Tibial nerve (tissue), 4 donors: ENCODE measurements around the gene GOLPH3. TPM values are rescaled to one million over a fixed set of nuclear protein-coding genes. Genes with fewer than 3 reads are reported as not detected.

Experiments
- DNase-seq, 2 donors: peaks; one replicate each; pipeline ENCODE4 v3.0.0-alpha.2; 2019; ENCODE audit warnings: low spot score in 2 of 2
- H3K27ac ChIP-seq, 4 donors: fragments of 200-600 bp; sonication (generic) in 3 of 4; one replicate each; pipeline ENCODE4 v1.5.1; 2017 to 2019; ENCODE audit warnings: mild to moderate bottlenecking in 1 of 4
- H3K27me3 ChIP-seq, 2 donors: fragments of 200-600 bp; sonication (generic) in 1 of 2; one replicate each; pipeline versions ENCODE4 v1.5.1 to v1.6.0; 2017 to 2019
- H3K36me3 ChIP-seq, 3 donors: fragments of 200-600 bp; sonication (generic); one replicate each; pipeline ENCODE4 v1.5.1; 2018 to 2019
- H3K4me1 ChIP-seq, 4 donors: fragments of 200-600 bp; sonication (generic) in 3 of 4; one replicate each; pipeline ENCODE4 v1.5.1; 2017 to 2019
- H3K4me3 ChIP-seq, 4 donors: fragments of 200-600 bp; sonication (generic) in 3 of 4; one replicate each; pipeline ENCODE4 v1.5.1; 2017 to 2019; ENCODE audit warnings: mild to moderate bottlenecking in 1 of 4, moderate library complexity in 1 of 4
- H3K9me3 ChIP-seq, 4 donors: fragments of 200-600 bp; sonication (generic) in 3 of 4; one replicate each; pipeline ENCODE4 v1.5.1; 2017 to 2019
- CTCF ChIP-seq, 5 experiments: fragments of 200-600 bp in 3 of 5; fragments of 450-650 bp in 2 of 5; sonication (generic) in 3 of 5; IDR thresholded peaks; one replicate each; pipeline ENCODE4 v1.5.1; 2016 to 2019; ENCODE audit warnings: antibody characterized with exemption in 5 of 5, mild to moderate bottlenecking in 3 of 5, moderate library complexity in 2 of 5
- EP300 ChIP-seq, 2 donors: sonication (generic); formaldehyde crosslinking; IDR thresholded peaks; one replicate each; pipeline ENCODE4 v1.6.1; 2017; ENCODE audit warnings: antibody characterized with exemption in 2 of 2, mild to moderate bottlenecking in 1 of 2
- POLR2A ChIP-seq, 2 donors: fragments of 450-650 bp; IDR thresholded peaks; one replicate each; pipeline ENCODE4 v1.6.1; 2017; ENCODE audit warnings: antibody characterized with exemption in 2 of 2, mild to moderate bottlenecking in 2 of 2, moderate library complexity in 2 of 2
- WGBS, 2 donors: methylation state at CpG; one replicate each; pipeline ENCODE4 v1.1.5; 2018; 5-methylcytosine and 5-hydroxymethylcytosine counted together
- total RNA-seq, 4 donors: library from RNA; depleted of rRNA; stranded (reverse); fragments of >200 nt; gene quantifications; one replicate each; pipeline ENCODE4 v1.1.0, GENCODE V29; 2016

The GOLPH3 gene
- total RNA-seq, 4 donors from 2014 or later = 90.6 to 115 (median 102) TPM

- no peak for DNase-seq
- Histone ChIP-seq H3K27me3 (no peaks in the 10 kb centered on the region), H3K9me3 (no peaks in the 10 kb centered on the region), H3K36me3 (peaks cover 0 to 61% (median 0%) of the 10 kb centered on the region in 3 donors), H3K4me3 (no peak overlapping the region), H3K4me1 (peaks cover 0 to 22% (median 4%) of the 10 kb centered on the region in 4 donors), H3K27ac (peak overlapping the region in 2 of 4 donors; percentile 18 to 32)
- TF ChIP-seq EP300 (IDR thresholded peaks at IDR 0.05) (no peak), POLR2A (IDR thresholded peaks at IDR 0.05) (no peak), CTCF (IDR thresholded peaks at IDR 0.05) (no peak)
- WGBS, 2 donors = 90 to 99% methylated on average over 4 of the region's 4 CpGs
Observed at GRCh38 chr5:32116574-32117313, 57.4 kb downstream of the GOLPH3 start.

GRCh38 chr5:32115985-32116384 is 58.1 kb downstream of the GOLPH3 start:
- H3K9me3 ChIP-seq = no peaks in the 10 kb centered on the region
- no peak overlapping the region for H3K4me3 ChIP-seq
- DNase-seq = no peak
- peaks cover 0 to 63% (median 0%) of the 10 kb centered on the region in 3 donors for H3K36me3 ChIP-seq
- H3K27me3 ChIP-seq = no peaks in the 10 kb centered on the region
- TF ChIP-seq POLR2A (IDR thresholded peaks at IDR 0.05) = no peak
- no peak for TF ChIP-seq CTCF (IDR thresholded peaks at IDR 0.05)
- TF ChIP-seq EP300 (IDR thresholded peaks at IDR 0.05) = no peak
- WGBS, 2 donors = 76 to 86% methylated on average over 3 of the region's 3 CpGs
- H3K27ac ChIP-seq = peak overlapping the region in 2 of 4 donors; percentile 18 to 31
- H3K4me1 ChIP-seq = peaks cover 0 to 22% (median 4%) of the 10 kb centered on the region in 4 donors

- no peak for TF ChIP-seq CTCF (IDR thresholded peaks at IDR 0.05)
- TF ChIP-seq POLR2A (IDR thresholded peaks at IDR 0.05) = no peak
- TF ChIP-seq EP300 (IDR thresholded peaks at IDR 0.05) = no peak
- no peak overlapping the region for H3K4me3 ChIP-seq
- no peaks in the 10 kb centered on the region for H3K4me1 ChIP-seq
- no peak for DNase-seq
- H3K36me3 ChIP-seq = peaks cover 0 to 83% (median 0%) of the 10 kb centered on the region in 3 donors
- H3K27ac ChIP-seq = peak overlapping the region in 1 of 4 donors; percentile 38
- WGBS, 2 donors = 62 to 66% methylated on average over 5 of the region's 5 CpGs
- no peaks in the 10 kb centered on the region for H3K9me3 ChIP-seq
- no peaks in the 10 kb centered on the region for H3K27me3 ChIP-seq
Observed at GRCh38 chr5:32110111-32110696, 63.9 kb downstream of the GOLPH3 start.

- Histone ChIP-seq H3K9me3 (no peaks in the 10 kb centered on the region), H3K4me3 (no peak overlapping the region), H3K27ac (no peak overlapping the region), H3K36me3 (peaks cover 0 to 85% (median 0%) of the 10 kb centered on the region in 3 donors), H3K27me3 (no peaks in the 10 kb centered on the region), H3K4me1 (no peaks in the 10 kb centered on the region)
- DNase-seq = no peak
- TF ChIP-seq EP300 (IDR thresholded peaks at IDR 0.05) = no peak
- no peak for TF ChIP-seq CTCF (IDR thresholded peaks at IDR 0.05)
- WGBS, 2 donors = 84 to 87% methylated on average over 10 of the region's 10 CpGs
Observed at GRCh38 chr5:32109236-32109635, 64.9 kb downstream of the GOLPH3 start.

- Histone ChIP-seq H3K4me1 (no peaks in the 10 kb centered on the region), H3K36me3 (peaks cover 0 to 87% (median 0%) of the 10 kb centered on the region in 3 donors), H3K27ac (no peak overlapping the region), H3K4me3 (no peak overlapping the region), H3K27me3 (no peaks in the 10 kb centered on the region), H3K9me3 (no peaks in the 10 kb centered on the region)
- no peak for DNase-seq
- TF ChIP-seq CTCF (IDR thresholded peaks at IDR 0.05) (no peak), POLR2A (IDR thresholded peaks at IDR 0.05) (no peak), EP300 (IDR thresholded peaks at IDR 0.05) (no peak)
- WGBS, 2 donors = 85 to 89% methylated on average over 4 of the region's 4 CpGs
Observed at GRCh38 chr5:32108167-32108566, 66.0 kb downstream of the GOLPH3 start.
